ENCODE results near the gene SETD7.

The SETD7 gene

GRCh38 chr4:139575072-139575471 is 19.1 kb upstream of the SETD7 start:
- no peak for ATAC-seq
- TF ChIP-seq ISL1 (CRISPR knock-in tag; IDR thresholded peaks at IDR 0.05) (no peak), RARB (CRISPR knock-in tag; IDR thresholded peaks at IDR 0.05) (no peak), ZFP3 (CRISPR knock-in tag; IDR thresholded peaks at IDR 0.05) (no peak), TCF4 (CRISPR knock-in tag; IDR thresholded peaks at IDR 0.05; ENCODE audit: borderline replicate concordance) (no peak), TOX (CRISPR knock-in tag; IDR thresholded peaks at IDR 0.05; ENCODE audit: borderline replicate concordance) (no peak)
- TF ChIP-seq, protein P1, sequence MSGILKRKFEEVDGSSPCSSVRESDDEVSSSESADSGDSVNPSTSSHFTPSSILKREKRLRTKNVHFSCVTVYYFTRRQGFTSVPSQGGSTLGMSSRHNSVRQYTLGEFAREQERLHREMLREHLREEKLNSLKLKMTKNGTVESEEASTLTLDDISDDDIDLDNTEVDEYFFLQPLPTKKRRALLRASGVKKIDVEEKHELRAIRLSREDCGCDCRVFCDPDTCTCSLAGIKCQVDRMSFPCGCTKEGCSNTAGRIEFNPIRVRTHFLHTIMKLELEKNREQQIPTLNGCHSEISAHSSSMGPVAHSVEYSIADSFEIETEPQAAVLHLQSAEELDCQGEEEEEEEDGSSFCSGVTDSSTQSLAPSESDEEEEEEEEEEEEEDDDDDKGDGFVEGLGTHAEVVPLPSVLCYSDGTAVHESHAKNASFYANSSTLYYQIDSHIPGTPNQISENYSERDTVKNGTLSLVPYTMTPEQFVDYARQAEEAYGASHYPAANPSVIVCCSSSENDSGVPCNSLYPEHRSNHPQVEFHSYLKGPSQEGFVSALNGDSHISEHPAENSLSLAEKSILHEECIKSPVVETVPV (CRISPR knock-in tag; IDR thresholded peaks at IDR 0.05), result no peak

- TF ChIP-seq ESRRG (CRISPR knock-in tag; IDR thresholded peaks at IDR 0.05) (no peak), GLIS3 (CRISPR knock-in tag; IDR thresholded peaks at IDR 0.05) (no peak), ZC3H10 (CRISPR knock-in tag; IDR thresholded peaks at IDR 0.05) (no peak), ISL1 (CRISPR knock-in tag; IDR thresholded peaks at IDR 0.05) (no peak), ZFP3 (CRISPR knock-in tag; IDR thresholded peaks at IDR 0.05) (no peak), ZNF565 (CRISPR knock-in tag; conservative IDR thresholded peaks at IDR 0.05; ENCODE audit: low read depth) (no peak), ARNTL (CRISPR knock-in tag; IDR thresholded peaks at IDR 0.05; ENCODE audit: borderline replicate concordance, low read depth) (no peak), ZNF70 (CRISPR knock-in tag; IDR thresholded peaks at IDR 0.05) (no peak)
- TF ChIP-seq, protein P1 (CRISPR knock-in tag; IDR thresholded peaks at IDR 0.05), result no peak
- no peak for ATAC-seq
These were observed 18.6 kb upstream of the SETD7 start for GRCh38 chr4:139574641-139575040.

- no peak for TF ChIP-seq GLIS3 (CRISPR knock-in tag; IDR thresholded peaks at IDR 0.05)
- TF ChIP-seq TOX (CRISPR knock-in tag; IDR thresholded peaks at IDR 0.05; ENCODE audit: borderline replicate concordance), result no peak
- TF ChIP-seq SNAI2 (CRISPR knock-in tag; IDR thresholded peaks at IDR 0.05), result no peak
- TF ChIP-seq CSDC2 (CRISPR knock-in tag; IDR thresholded peaks at IDR 0.05), result no peak
- TF ChIP-seq, protein P1 (CRISPR knock-in tag; IDR thresholded peaks at IDR 0.05), result no peak
- no peak for TF ChIP-seq ZFP3 (CRISPR knock-in tag; IDR thresholded peaks at IDR 0.05)
- TF ChIP-seq ZNF565 (CRISPR knock-in tag; conservative IDR thresholded peaks at IDR 0.05; ENCODE audit: low read depth), result no peak
- no peak for TF ChIP-seq ZC3H10 (CRISPR knock-in tag; IDR thresholded peaks at IDR 0.05)
- TF ChIP-seq ZNF70 (CRISPR knock-in tag; IDR thresholded peaks at IDR 0.05), result no peak
- no peak for TF ChIP-seq OSR1 (CRISPR knock-in tag; IDR thresholded peaks at IDR 0.05)
- no peak for TF ChIP-seq ESRRG (CRISPR knock-in tag; IDR thresholded peaks at IDR 0.05)
- TF ChIP-seq, protein P2, sequence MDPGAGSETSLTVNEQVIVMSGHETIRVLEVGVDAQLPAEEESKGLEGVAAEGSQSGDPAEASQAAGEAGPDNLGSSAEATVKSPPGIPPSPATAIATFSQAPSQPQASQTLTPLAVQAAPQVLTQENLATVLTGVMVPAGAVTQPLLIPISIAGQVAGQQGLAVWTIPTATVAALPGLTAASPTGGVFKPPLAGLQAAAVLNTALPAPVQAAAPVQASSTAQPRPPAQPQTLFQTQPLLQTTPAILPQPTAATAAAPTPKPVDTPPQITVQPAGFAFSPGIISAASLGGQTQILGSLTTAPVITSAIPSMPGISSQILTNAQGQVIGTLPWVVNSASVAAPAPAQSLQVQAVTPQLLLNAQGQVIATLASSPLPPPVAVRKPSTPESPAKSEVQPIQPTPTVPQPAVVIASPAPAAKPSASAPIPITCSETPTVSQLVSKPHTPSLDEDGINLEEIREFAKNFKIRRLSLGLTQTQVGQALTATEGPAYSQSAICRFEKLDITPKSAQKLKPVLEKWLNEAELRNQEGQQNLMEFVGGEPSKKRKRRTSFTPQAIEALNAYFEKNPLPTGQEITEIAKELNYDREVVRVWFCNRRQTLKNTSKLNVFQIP (CRISPR knock-in tag; IDR thresholded peaks at IDR 0.05; ENCODE audit: borderline replicate concordance, low read depth), result no peak
- no peak for TF ChIP-seq PATZ1 (CRISPR knock-in tag; IDR thresholded peaks at IDR 0.05; ENCODE audit: borderline replicate concordance)
- no peak for TF ChIP-seq ZNF8 (CRISPR knock-in tag; IDR thresholded peaks at IDR 0.05)
- no peak for TF ChIP-seq ARNTL (CRISPR knock-in tag; IDR thresholded peaks at IDR 0.05; ENCODE audit: borderline replicate concordance, low read depth)
- TF ChIP-seq ISL1 (CRISPR knock-in tag; IDR thresholded peaks at IDR 0.05), result no peak
- no peak for TF ChIP-seq PPARA (CRISPR knock-in tag; IDR thresholded peaks at IDR 0.05; ENCODE audit: borderline replicate concordance)
- TF ChIP-seq BACH2 (CRISPR knock-in tag; IDR thresholded peaks at IDR 0.05; ENCODE audit: borderline replicate concordance), result no peak
- no peak for ATAC-seq
These were observed 12.4 kb upstream of the SETD7 start for GRCh38 chr4:139568206-139568955.
